Suprapubic skin (tissue), 4 donors: Measurements from ENCODE around the gene CGB2.

ENCODE experiments used
- POLR2A ChIP-seq, 2 donors: fragments of 450-650 bp; IDR thresholded peaks; one replicate each; pipeline ENCODE4 v1.6.1; 2017; ENCODE audit warnings: antibody characterized with exemption in 2 of 2, mild to moderate bottlenecking in 2 of 2, moderate library complexity in 2 of 2
- POLR2AphosphoS5 ChIP-seq, 3 donors: sonication (generic); formaldehyde crosslinking; IDR thresholded peaks; one replicate each; pipeline ENCODE4 v1.6.1; 2017; ENCODE audit warnings: antibody characterized with exemption in 3 of 3
- TF ChIP-seq, protein P1 (sequence below), 2 donors: fragments of 200-600 bp in 1 of 2; fragments of 450-650 bp in 1 of 2; sonication (generic) in 1 of 2; IDR thresholded peaks; one replicate each; pipeline ENCODE4 v1.5.1; 2016 to 2019; ENCODE audit warnings: antibody characterized with exemption in 2 of 2, mild to moderate bottlenecking in 1 of 2, moderate library complexity in 1 of 2

DNA sequence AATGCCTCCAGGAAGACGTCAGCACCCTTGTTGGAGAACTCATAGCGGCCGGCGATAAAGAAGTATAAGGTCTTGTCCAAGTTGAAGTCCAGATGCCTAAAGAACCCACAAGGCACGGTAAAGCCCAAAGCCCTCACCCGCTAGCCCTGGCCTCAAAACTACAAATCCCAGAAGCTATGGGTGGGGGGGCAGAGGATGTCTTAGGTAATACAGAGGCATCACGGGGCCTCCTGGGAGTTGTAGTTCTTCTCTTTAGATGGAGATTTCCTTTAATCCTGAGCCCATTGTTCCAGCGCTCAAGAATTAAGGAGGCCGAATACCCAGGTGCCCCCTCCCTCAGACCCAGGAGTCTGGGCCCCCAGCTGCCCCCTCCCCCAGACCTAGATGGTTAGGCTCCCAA lies 49.4 kb upstream of the CGB2 start:
- TF ChIP-seq, protein P1, sequence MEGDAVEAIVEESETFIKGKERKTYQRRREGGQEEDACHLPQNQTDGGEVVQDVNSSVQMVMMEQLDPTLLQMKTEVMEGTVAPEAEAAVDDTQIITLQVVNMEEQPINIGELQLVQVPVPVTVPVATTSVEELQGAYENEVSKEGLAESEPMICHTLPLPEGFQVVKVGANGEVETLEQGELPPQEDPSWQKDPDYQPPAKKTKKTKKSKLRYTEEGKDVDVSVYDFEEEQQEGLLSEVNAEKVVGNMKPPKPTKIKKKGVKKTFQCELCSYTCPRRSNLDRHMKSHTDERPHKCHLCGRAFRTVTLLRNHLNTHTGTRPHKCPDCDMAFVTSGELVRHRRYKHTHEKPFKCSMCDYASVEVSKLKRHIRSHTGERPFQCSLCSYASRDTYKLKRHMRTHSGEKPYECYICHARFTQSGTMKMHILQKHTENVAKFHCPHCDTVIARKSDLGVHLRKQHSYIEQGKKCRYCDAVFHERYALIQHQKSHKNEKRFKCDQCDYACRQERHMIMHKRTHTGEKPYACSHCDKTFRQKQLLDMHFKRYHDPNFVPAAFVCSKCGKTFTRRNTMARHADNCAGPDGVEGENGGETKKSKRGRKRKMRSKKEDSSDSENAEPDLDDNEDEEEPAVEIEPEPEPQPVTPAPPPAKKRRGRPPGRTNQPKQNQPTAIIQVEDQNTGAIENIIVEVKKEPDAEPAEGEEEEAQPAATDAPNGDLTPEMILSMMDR (IDR thresholded peaks at IDR 0.05): no peak
- TF ChIP-seq POLR2A (IDR thresholded peaks at IDR 0.05) (no peak), POLR2AphosphoS5 (IDR thresholded peaks at IDR 0.05) (no peak)
